ENCODE results near the gene ZFYVE27. TPM values are rescaled to one million over a fixed set of nuclear protein-coding genes. Genes with fewer than 3 reads are reported as not detected.

ZFYVE27 gene
- total RNA-seq, 1 donor from 2014 or later, result 32.3 TPM

DNA sequence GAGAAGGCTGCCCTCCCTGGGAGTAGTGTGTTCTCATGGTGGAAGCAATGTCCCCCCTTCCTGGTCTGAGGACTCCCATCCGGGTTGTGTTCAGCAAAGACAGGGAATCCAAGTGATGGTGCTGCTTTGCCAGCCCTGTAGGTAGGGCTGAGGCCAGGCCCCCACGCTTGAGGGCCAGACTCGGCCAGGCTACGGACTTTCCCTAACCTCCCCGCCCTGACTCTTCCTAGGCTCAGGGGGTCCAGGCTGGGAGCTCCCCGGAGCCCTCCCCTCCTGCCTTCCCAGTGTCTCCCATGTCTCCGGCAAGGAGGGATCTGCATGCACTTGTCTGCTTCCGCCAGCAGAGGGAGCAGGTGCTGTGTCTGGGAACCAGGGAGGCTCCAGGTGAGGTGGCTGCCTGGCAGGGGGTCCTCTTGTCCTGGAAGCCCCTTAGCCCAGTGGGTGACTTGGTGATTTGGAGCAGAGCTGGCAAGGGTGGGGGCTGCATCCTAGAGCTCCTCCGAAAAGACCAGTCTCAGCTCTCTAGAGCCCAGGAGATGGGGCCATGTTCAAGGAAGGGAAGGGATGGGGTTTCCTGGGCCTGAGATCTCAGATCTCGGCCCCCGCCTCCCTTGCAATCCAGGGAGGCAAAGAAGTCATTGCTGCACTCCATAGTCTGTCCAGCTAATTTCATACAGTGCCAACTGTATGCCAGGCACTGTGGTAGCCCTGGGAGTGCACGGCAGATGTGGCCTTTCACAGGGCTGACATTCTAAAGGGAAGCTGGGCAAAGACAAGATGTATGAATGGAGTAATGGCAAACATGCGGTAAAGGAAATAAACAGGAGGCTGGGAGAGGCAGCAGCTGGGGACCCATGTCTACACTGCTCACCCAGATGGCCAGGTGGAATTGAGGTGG, 55.1 kb downstream of the ZFYVE27 start:
- no peak for DNase-seq (ENCODE audit: low read depth)
- TF ChIP-seq, protein P1, sequence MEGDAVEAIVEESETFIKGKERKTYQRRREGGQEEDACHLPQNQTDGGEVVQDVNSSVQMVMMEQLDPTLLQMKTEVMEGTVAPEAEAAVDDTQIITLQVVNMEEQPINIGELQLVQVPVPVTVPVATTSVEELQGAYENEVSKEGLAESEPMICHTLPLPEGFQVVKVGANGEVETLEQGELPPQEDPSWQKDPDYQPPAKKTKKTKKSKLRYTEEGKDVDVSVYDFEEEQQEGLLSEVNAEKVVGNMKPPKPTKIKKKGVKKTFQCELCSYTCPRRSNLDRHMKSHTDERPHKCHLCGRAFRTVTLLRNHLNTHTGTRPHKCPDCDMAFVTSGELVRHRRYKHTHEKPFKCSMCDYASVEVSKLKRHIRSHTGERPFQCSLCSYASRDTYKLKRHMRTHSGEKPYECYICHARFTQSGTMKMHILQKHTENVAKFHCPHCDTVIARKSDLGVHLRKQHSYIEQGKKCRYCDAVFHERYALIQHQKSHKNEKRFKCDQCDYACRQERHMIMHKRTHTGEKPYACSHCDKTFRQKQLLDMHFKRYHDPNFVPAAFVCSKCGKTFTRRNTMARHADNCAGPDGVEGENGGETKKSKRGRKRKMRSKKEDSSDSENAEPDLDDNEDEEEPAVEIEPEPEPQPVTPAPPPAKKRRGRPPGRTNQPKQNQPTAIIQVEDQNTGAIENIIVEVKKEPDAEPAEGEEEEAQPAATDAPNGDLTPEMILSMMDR (IDR thresholded peaks at IDR 0.05; ENCODE audit: insufficient read depth, low read length, poor library complexity, severe bottlenecking), result peak; percentile 92

GRCh38 chr10:97795886-97796285, 59.0 kb downstream of the ZFYVE27 start:
- H3K4me3 ChIP-seq (ENCODE audit: low read depth, low read length), result no peak overlapping the region
- H3K27me3 ChIP-seq (ENCODE audit: control insufficient read depth, insufficient read depth, low read length), result peaks cover 3% of the 10 kb centered on the region
- DNase-seq (ENCODE audit: low read depth), result no peak
- TF ChIP-seq, protein P1 (IDR thresholded peaks at IDR 0.05; ENCODE audit: insufficient read depth, low read length, poor library complexity, severe bottlenecking), result no peak
- H3K36me3 ChIP-seq (ENCODE audit: control insufficient read depth, insufficient read depth, low read length), result no peaks in the 10 kb centered on the region

More for the DNA sequence above, 55.1 kb downstream of the ZFYVE27 start:
- H3K4me3 ChIP-seq (ENCODE audit: low read depth, low read length), result no peak overlapping the region
- H3K36me3 ChIP-seq (ENCODE audit: control insufficient read depth, insufficient read depth, low read length), result no peaks in the 10 kb centered on the region
- peaks cover 4% of the 10 kb centered on the region for H3K27me3 ChIP-seq (ENCODE audit: control insufficient read depth, insufficient read depth, low read length)

- H3K27me3 ChIP-seq (ENCODE audit: control insufficient read depth, insufficient read depth, low read length), result peaks cover 7% of the 10 kb centered on the region
- TF ChIP-seq, protein P1 (IDR thresholded peaks at IDR 0.05; ENCODE audit: insufficient read depth, low read length, poor library complexity, severe bottlenecking), result no peak
- no peak for DNase-seq (ENCODE audit: low read depth)
- H3K4me3 ChIP-seq (ENCODE audit: low read depth, low read length), result no peak overlapping the region
- H3K36me3 ChIP-seq (ENCODE audit: control insufficient read depth, insufficient read depth, low read length), result no peaks in the 10 kb centered on the region
Observed at GRCh38 chr10:97796651-97797050, 59.7 kb downstream of the ZFYVE27 start.

- no peaks in the 10 kb centered on the region for H3K36me3 ChIP-seq (ENCODE audit: control insufficient read depth, insufficient read depth, low read length)
- H3K27me3 ChIP-seq (ENCODE audit: control insufficient read depth, insufficient read depth, low read length), result peaks cover 7% of the 10 kb centered on the region
- DNase-seq (ENCODE audit: low read depth), result no peak
- TF ChIP-seq, protein P1 (IDR thresholded peaks at IDR 0.05; ENCODE audit: insufficient read depth, low read length, poor library complexity, severe bottlenecking), result no peak
- no peak overlapping the region for H3K4me3 ChIP-seq (ENCODE audit: low read depth, low read length)
Observed at GRCh38 chr10:97798958-97799610, 62.2 kb downstream of the ZFYVE27 start.

GRCh38 chr10:97800474-97800873, 63.5 kb downstream of the ZFYVE27 start:
- Histone ChIP-seq H3K27me3 (ENCODE audit: control insufficient read depth, insufficient read depth, low read length) (peaks cover 7% of the 10 kb centered on the region), H3K36me3 (ENCODE audit: control insufficient read depth, insufficient read depth, low read length) (no peaks in the 10 kb centered on the region), H3K4me3 (ENCODE audit: low read depth, low read length) (no peak overlapping the region)
- TF ChIP-seq, protein P1 (IDR thresholded peaks at IDR 0.05; ENCODE audit: insufficient read depth, low read length, poor library complexity, severe bottlenecking), result no peak
- no peak for DNase-seq (ENCODE audit: low read depth)

Data from kidney epithelial cell (primary cell).